HEK293 (cell line): ENCODE data around the gene CACNA1B.

Experiments
- GLIS1 ChIP-seq: fragments of 450-650 bp; formaldehyde crosslinking; IDR thresholded peaks from 2 replicates; pipeline ENCODE4 v1.5.1; 2016; ENCODE audit warnings: missing biosample characterization, missing genetic modification characterization
- GLIS2 ChIP-seq: fragments of 450-650 bp; formaldehyde crosslinking; IDR thresholded peaks from 2 replicates; pipeline ENCODE4 v1.5.1; 2016; ENCODE audit warnings: missing biosample characterization, missing genetic modification characterization
- HOXA7 ChIP-seq: sonication (generic); formaldehyde crosslinking; IDR thresholded peaks from 2 replicates; pipeline ENCODE4 v1.8.1; 2022; ENCODE audit warnings: missing genetic modification reagents, borderline replicate concordance
- ZFP69B ChIP-seq: fragments of 450-650 bp; formaldehyde crosslinking; IDR thresholded peaks from 2 replicates; pipeline ENCODE4 v1.5.1; 2016; ENCODE audit warnings: missing biosample characterization, missing genetic modification characterization
- ZNF133 ChIP-seq: fragments of 450-650 bp; formaldehyde crosslinking; IDR thresholded peaks from 2 replicates; pipeline ENCODE4 v1.5.1; 2016; ENCODE audit warnings: missing biosample characterization, missing genetic modification characterization
- ZNF560 ChIP-seq: fragments of 450-650 bp; formaldehyde crosslinking; IDR thresholded peaks from 2 replicates; pipeline ENCODE4 v1.5.1; 2017; ENCODE audit warnings: missing biosample characterization, missing genetic modification characterization, borderline replicate concordance
- ZNF600 ChIP-seq: fragments of 450-650 bp; formaldehyde crosslinking; IDR thresholded peaks from 2 replicates; pipeline ENCODE4 v1.5.1; 2016; ENCODE audit warnings: missing biosample characterization, missing genetic modification characterization
- TF ChIP-seq, protein P1 (sequence below): fragments of 450-650 bp; formaldehyde crosslinking; IDR thresholded peaks from 2 replicates; pipeline ENCODE4 v1.5.1; 2017; ENCODE audit warnings: missing biosample characterization, missing genetic modification characterization
- TF ChIP-seq, protein P2 (sequence below): fragments of 450-650 bp; formaldehyde crosslinking; IDR thresholded peaks from 2 replicates; pipeline ENCODE4 v1.5.1; 2016; ENCODE audit warnings: missing biosample characterization, missing genetic modification characterization
- TF ChIP-seq, protein P3 (sequence below): fragments of 450-650 bp; formaldehyde crosslinking; IDR thresholded peaks from 2 replicates; pipeline ENCODE4 v1.5.1; 2016; ENCODE audit warnings: missing biosample characterization, missing genetic modification characterization, low read depth
- TF ChIP-seq, protein P4 (sequence below): fragments of 450-650 bp; formaldehyde crosslinking; IDR thresholded peaks from 2 replicates; pipeline ENCODE4 v1.5.1; 2016; ENCODE audit warnings: missing biosample characterization, missing genetic modification characterization
- TF ChIP-seq, protein P5 (sequence below): fragments of 450-650 bp; formaldehyde crosslinking; optimal IDR thresholded peaks from 2 replicates; pipeline ENCODE3; 2016; ENCODE audit warnings: missing biosample characterization, mild to moderate bottlenecking, missing genetic modification characterization

DNA sequence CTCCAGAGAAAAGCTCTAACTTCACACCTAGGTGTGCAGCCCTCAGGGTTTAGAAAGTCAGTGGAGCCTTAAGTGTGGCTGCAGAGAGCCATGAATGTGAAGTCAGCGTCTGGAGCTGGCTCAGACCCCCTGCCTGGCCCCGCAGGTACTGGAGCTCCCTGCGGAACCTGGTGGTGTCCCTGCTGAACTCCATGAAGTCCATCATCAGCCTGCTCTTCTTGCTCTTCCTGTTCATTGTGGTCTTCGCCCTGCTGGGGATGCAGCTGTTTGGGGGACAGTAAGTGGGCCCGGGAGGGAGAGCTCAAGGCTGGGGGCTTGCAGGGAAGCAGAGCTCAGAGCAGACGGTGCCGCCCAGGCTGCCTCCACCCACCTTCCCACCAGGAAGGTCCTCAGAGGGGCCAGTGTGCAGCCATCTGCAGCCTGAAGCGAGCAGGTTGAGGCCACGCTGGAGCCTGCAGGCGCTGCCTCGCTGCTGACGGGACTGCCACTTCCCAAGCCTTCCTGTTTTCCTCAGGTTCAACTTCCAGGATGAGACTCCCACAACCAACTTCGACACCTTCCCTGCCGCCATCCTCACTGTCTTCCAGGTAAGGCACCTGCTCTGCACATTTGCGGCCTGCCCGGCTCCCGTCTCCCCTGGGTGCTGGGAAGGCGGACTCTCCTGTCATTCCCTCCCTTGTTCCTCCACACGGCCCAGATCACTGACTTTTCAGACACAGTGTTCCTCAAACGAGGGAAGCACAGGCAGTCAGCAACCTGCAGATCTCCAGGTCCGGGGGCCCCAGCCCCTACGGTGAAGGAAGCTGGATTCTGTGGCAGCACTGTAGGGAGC, 108.9 kb downstream of the CACNA1B start:
- TF ChIP-seq, protein P1, sequence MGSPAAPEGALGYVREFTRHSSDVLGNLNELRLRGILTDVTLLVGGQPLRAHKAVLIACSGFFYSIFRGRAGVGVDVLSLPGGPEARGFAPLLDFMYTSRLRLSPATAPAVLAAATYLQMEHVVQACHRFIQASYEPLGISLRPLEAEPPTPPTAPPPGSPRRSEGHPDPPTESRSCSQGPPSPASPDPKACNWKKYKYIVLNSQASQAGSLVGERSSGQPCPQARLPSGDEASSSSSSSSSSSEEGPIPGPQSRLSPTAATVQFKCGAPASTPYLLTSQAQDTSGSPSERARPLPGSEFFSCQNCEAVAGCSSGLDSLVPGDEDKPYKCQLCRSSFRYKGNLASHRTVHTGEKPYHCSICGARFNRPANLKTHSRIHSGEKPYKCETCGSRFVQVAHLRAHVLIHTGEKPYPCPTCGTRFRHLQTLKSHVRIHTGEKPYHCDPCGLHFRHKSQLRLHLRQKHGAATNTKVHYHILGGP (tag by site-specific recombination), result no peak
- TF ChIP-seq GLIS2 (no peak), ZFP69B (no peak), ZNF600 (tag by site-specific recombination) (no peak), ZNF133 (no peak), HOXA7 (no peak), ZNF560 (tag by site-specific recombination) (no peak), GLIS1 (tag by site-specific recombination) (no peak)
- TF ChIP-seq, protein P2, sequence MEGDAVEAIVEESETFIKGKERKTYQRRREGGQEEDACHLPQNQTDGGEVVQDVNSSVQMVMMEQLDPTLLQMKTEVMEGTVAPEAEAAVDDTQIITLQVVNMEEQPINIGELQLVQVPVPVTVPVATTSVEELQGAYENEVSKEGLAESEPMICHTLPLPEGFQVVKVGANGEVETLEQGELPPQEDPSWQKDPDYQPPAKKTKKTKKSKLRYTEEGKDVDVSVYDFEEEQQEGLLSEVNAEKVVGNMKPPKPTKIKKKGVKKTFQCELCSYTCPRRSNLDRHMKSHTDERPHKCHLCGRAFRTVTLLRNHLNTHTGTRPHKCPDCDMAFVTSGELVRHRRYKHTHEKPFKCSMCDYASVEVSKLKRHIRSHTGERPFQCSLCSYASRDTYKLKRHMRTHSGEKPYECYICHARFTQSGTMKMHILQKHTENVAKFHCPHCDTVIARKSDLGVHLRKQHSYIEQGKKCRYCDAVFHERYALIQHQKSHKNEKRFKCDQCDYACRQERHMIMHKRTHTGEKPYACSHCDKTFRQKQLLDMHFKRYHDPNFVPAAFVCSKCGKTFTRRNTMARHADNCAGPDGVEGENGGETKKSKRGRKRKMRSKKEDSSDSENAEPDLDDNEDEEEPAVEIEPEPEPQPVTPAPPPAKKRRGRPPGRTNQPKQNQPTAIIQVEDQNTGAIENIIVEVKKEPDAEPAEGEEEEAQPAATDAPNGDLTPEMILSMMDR, result no peak
- TF ChIP-seq, protein P3, sequence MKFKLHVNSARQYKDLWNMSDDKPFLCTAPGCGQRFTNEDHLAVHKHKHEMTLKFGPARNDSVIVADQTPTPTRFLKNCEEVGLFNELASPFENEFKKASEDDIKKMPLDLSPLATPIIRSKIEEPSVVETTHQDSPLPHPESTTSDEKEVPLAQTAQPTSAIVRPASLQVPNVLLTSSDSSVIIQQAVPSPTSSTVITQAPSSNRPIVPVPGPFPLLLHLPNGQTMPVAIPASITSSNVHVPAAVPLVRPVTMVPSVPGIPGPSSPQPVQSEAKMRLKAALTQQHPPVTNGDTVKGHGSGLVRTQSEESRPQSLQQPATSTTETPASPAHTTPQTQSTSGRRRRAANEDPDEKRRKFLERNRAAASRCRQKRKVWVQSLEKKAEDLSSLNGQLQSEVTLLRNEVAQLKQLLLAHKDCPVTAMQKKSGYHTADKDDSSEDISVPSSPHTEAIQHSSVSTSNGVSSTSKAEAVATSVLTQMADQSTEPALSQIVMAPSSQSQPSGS, result no peak
- TF ChIP-seq, protein P4, sequence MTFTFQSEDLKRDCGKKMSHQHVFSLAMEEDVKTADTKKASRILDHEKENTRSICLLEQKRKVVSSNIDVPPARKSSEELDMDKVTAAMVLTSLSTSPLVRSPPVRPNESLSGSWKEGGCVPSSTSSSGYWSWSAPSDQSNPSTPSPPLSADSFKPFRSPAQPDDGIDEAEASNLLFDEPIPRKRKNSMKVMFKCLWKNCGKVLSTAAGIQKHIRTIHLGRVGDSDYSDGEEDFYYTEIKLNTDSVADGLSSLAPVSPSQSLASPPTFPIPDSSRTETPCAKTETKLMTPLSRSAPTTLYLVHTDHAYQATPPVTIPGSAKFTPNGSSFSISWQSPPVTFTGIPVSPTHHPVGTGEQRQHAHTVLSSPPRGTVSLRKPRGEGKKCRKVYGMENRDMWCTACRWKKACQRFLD (tag by site-specific recombination), result no peak
- TF ChIP-seq, protein P5, sequence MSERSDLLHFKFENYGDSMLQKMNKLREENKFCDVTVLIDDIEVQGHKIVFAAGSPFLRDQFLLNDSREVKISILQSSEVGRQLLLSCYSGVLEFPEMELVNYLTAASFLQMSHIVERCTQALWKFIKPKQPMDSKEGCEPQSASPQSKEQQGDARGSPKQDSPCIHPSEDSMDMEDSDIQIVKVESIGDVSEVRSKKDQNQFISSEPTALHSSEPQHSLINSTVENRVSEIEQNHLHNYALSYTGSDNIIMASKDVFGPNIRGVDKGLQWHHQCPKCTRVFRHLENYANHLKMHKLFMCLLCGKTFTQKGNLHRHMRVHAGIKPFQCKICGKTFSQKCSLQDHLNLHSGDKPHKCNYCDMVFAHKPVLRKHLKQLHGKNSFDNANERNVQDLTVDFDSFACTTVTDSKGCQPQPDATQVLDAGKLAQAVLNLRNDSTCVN (tag by site-specific recombination), result no peak
